HPDE6-E6E7 (cell line): ENCODE data around the gene FOXA3.

ENCODE experiments used
- DNase-seq: peaks from one replicate; pipeline ENCODE4 v3.0.0; 2011; ENCODE audit warnings: missing footprints; ENCODE audit errors: extremely low spot score

Gene FOXA3

GRCh38 chr19:45863840-45864628 is at the start of gene FOXA3:
Gene FOXA3 (plus strand): TSS chr19:45864326. CDS start chr19:45864457, 131 bp downstream.
- no peak for DNase-seq

- no peak for DNase-seq
Observed at GRCh38 chr19:45814851-45815480, 49.2 kb upstream of the FOXA3 start, which contains the start of gene RSPH6A. Gene RSPH6A (minus strand): TSS chr19:45815308. CDS start chr19:45815176, 132 bp downstream.

- no peak for DNase-seq
Observed at GRCh38 chr19:45815481-45816216, 48.5 kb upstream of the FOXA3 start.

GRCh38 chr19:45816236-45817009 is 47.7 kb upstream of the FOXA3 start:
- DNase-seq, result no peak

- peak; percentile 99 for DNase-seq
Observed at GRCh38 chr19:45817010-45817724, 47.0 kb upstream of the FOXA3 start.

- peak; percentile 37 for DNase-seq
Observed at GRCh38 chr19:45817725-45818301, 46.3 kb upstream of the FOXA3 start.

GRCh38 chr19:45819769-45820168 is 44.4 kb upstream of the FOXA3 start:
- DNase-seq, result no peak

GRCh38 chr19:45820413-45821102 is 43.6 kb upstream of the FOXA3 start:
- no peak for DNase-seq

GRCh38 chr19:45821103-45821521 is 43.0 kb upstream of the FOXA3 start:
- no peak for DNase-seq

GRCh38 chr19:45821570-45821969 is 42.6 kb upstream of the FOXA3 start:
- DNase-seq, result no peak

- no peak for DNase-seq
Observed at GRCh38 chr19:45822716-45823115, 41.4 kb upstream of the FOXA3 start.

GRCh38 chr19:45823182-45823581 is 40.9 kb upstream of the FOXA3 start:
- DNase-seq, result no peak

GRCh38 chr19:45824041-45824471 is 40.1 kb upstream of the FOXA3 start:
- peak; percentile 42 for DNase-seq

- no peak for DNase-seq
Observed at GRCh38 chr19:45824531-45825262, 39.4 kb upstream of the FOXA3 start.

GRCh38 chr19:45825263-45825605 is 38.9 kb upstream of the FOXA3 start:
- no peak for DNase-seq

- no peak for DNase-seq
Observed at GRCh38 chr19:45825917-45826893, 37.9 kb upstream of the FOXA3 start.

GRCh38 chr19:45826934-45827333 is 37.2 kb upstream of the FOXA3 start:
- no peak for DNase-seq

- no peak for DNase-seq
Observed at GRCh38 chr19:45827459-45828093, 36.5 kb upstream of the FOXA3 start.
